ENCODE results near the gene YTHDF2.

YTHDF2 gene

GRCh38 chr1:28796352-28797211, 59.8 kb downstream of the YTHDF2 start:
- no peak for DNase-seq (ENCODE audit: low read depth in 2 of 2, low spot score in 1 of 2)

DNA sequence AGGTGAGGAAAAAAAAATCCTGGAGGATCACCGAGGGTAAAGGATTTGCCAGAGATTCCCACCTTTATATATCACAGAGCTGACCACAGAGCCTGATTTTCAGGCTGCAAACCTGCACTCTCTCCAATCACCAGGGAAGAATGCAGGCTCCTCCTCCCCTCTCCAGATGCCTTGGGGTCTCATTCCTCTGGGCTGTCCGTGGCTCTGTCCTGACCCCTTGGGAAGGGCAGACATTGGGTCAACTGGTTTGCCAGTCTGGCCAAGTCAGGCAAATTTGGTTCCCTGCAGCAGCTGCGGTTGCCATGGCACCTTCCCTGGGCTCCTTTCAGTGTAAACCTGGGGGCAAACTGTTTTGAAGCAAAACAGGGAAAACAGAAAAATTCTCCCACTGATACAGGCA, 63.6 kb downstream of the YTHDF2 start:
- no peak for DNase-seq (ENCODE audit: low read depth in 2 of 2, low spot score in 1 of 2)

DNA sequence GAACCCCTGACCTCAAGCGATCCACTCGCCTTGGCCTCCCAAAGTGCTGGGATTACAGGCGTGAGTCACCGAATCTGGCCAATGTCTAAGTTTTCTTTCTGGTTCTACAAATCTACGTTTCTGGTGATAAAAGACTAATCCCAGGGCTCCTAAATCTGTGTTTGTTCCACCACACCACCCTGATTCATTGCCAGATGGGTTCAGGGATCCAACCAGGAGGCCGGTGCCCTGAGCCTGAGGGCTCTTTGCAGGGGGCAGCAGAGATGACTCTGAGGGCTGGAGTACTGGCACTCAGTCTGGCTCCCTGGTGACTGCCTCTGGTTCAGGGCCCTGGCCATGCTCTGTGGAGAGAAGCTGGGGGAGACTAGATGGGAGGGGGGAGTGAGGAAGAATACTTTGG, 64.7 kb downstream of the YTHDF2 start:
- no peak for DNase-seq (ENCODE audit: low read depth in 2 of 2, low spot score in 1 of 2)

DNA sequence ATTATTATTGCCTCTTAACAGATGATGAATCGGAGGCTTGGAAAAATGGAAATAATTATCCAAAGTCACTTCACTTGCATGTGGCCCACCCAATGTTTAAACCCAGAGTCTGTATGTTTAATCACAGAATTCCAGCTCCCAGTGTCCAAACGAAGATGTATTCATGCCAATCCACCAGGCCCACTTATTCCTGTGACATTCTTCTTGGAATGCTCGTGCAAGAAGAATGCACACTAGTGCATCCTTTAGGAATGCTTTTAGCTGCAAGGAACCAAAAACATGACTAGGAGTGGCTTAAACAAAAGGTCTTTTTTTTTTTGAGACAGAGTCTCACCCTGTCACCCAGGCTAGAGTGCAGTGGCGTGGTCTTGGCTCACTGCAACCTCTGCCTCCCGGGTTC, 66.3 kb downstream of the YTHDF2 start:
- no peak for DNase-seq (ENCODE audit: low read depth in 2 of 2, low spot score in 1 of 2)

DNA sequence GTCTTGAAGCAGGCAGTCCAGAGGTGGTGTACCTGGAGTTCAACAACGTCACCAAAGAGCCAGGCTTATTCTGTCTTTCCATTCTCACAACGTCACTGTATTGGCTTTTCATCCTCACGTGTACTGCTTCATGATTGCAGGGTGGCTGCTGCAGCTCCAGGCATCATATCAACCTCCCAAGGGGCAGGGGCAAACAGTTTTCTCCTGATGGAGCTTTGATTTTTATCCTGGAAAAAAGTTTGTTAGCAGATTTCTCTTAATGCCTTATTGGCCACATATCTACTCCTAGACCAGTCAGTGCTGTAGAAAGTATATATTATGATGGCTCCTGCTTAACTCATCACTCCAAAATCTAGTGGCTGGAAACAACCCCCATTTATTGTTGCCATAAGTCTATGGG, 66.9 kb downstream of the YTHDF2 start:
- no peak for DNase-seq (ENCODE audit: low read depth in 2 of 2, low spot score in 1 of 2)

- DNase-seq (ENCODE audit: low read depth in 2 of 2, low spot score in 1 of 2): no peak
Observed at GRCh38 chr1:28804071-28804470, 67.3 kb downstream of the YTHDF2 start.

GRCh38 chr1:28807046-28807445, 70.3 kb downstream of the YTHDF2 start:
- DNase-seq (ENCODE audit: low read depth in 2 of 2, low spot score in 1 of 2): no peak

GRCh38 chr1:28807986-28808385, 71.2 kb downstream of the YTHDF2 start:
- DNase-seq (ENCODE audit: low read depth in 2 of 2, low spot score in 1 of 2): no peak

- no peak for DNase-seq (ENCODE audit: low read depth in 2 of 2, low spot score in 1 of 2)
Observed at GRCh38 chr1:28811369-28811765, 74.6 kb downstream of the YTHDF2 start.

DNA sequence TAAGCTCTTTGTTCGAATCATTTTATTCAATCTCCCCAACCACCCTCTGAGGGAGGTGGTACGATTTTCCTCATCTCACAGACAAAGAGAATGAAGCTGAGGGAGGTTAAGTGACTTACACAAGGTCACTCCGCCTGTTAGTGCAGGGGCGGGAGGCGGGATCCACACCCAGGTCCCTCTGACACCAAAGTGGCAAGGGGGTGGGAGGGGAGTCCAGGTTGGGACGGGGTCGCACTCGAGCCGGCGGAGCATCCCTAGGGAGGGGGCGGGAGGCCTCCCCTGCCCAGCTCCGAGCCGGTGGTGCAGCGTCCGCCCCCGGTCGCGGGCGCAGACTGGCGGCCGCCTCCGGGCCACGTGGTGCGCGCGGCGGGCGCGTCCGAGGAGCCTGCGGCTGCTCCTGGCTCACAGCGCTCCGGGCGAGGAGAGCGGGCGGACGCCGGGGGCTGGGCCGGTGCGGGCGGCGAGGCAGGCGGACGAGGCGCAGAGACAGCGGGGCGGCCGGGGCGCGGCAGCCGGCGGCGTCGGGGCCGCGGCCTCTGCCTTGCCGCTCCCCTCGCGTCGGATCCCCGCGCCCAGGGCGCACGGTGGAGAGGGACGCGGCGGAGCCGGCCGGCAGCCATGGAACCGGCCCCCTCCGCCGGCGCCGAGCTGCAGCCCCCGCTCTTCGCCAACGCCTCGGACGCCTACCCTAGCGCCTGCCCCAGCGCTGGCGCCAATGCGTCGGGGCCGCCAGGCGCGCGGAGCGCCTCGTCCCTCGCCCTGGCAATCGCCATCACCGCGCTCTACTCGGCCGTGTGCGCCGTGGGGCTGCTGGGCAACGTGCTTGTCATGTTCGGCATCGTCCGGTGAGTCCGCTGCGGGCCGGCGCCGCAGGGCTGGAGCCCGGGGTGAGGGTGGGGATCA, 75.3 kb downstream of the YTHDF2 start, which contains the start of gene OPRD1:
Gene OPRD1 (plus strand): TSS at position 405 of the 903 bp plus-strand sequence. CDS start 214 bp downstream, at position 619.
- DNase-seq (ENCODE audit: low read depth in 2 of 2, low spot score in 1 of 2): no peak

DNA sequence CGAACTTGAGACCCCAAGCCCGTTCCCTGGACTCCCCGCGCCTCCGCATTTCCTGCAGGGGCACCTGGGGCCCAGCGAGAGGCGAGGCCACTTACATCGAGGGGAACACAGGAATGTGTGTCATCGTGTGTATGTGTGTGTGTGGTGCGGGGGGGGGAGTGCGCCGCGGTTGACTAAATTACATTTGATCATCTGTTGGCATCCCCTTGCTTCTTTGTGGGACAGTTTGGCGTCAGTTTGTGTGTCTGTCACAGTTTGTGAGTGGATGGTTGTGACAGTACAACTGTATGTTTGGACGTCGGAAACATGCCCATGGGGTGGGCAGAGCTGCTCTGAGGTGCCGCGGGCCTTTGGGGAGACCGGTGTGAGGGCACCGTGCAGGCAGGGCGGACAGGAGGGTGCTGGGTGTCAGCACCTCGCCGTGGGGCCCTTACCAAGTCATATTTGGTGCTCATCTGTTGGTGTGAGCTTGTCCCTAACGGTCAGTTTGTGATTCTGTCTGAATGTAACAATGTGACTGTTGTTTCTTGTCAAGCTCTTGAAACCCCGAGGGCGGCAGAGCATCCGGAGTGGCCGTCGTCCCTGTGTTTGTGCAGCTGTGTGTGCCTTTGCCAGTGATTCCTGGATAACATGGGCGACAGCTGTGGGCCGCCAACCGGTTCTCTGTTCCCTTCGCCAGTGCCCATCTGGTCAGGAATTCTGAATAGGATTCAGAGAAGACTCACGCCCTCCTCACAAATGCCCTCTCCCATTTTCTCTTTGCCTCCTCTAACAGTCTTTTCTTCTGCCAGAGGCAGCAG, 76.1 kb downstream of the YTHDF2 start:
- no peak for DNase-seq (ENCODE audit: low read depth in 2 of 2, low spot score in 1 of 2)

DNA sequence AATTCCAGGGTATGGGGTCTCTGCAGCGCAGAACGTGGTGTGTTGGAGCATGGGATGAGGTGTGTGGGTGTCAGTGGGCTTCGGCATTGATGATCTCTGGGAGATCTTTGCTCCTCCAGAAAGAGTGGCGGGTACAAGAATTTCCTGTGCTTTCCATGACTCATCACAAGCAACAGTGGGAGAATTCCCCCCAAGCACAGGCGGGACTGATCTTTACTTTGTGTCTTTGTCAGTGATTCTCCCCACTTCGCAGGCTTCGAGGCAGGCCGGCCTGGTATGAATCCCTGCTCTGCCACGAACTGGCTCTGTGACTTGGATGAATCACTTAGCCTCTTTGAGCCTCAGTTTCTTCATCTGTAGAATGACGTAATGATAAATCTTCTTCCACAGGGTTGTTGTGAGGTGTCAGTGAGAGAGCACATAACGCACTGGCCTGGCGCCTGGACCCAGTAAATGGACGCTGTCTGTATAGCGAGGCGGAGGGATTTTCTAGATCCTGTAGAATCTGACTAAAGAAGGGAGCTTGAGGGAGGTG, 77.3 kb downstream of the YTHDF2 start:
- no peak for DNase-seq (ENCODE audit: low read depth in 2 of 2, low spot score in 1 of 2)

- DNase-seq (ENCODE audit: low read depth in 2 of 2, low spot score in 1 of 2): no peak
Observed at GRCh38 chr1:28815533-28816185, 78.9 kb downstream of the YTHDF2 start.

GRCh38 chr1:28817133-28817532, 80.4 kb downstream of the YTHDF2 start:
- no peak for DNase-seq (ENCODE audit: low read depth in 2 of 2, low spot score in 1 of 2)

GRCh38 chr1:28819020-28819419, 82.3 kb downstream of the YTHDF2 start:
- DNase-seq (ENCODE audit: low read depth in 2 of 2, low spot score in 1 of 2): no peak
